NCI-H524 treated with DMSO at 0.1 percent for 48 hours (cell line): ENCODE results near the gene AK2.

Source experiments
- DNase-seq: peaks from one replicate; lab custom pipeline; 2025; lab: John Stamatoyannopoulos, UW

Gene AK2

GRCh38 chr1:32972814-32973428, 63.8 kb downstream of the AK2 start:
- DNase-seq, result peak; percentile 65

- DNase-seq, result no peak
Measured at GRCh38 chr1:32971576-32971975, 65.1 kb downstream of the AK2 start.

GRCh38 chr1:32971156-32971555, 65.5 kb downstream of the AK2 start:
- DNase-seq, result no peak

- DNase-seq, result no peak
Measured at GRCh38 chr1:32969566-32969965, 67.1 kb downstream of the AK2 start.

- DNase-seq, result no peak
Measured at GRCh38 chr1:32967888-32968568, 68.7 kb downstream of the AK2 start.

GRCh38 chr1:32966900-32967299, 69.8 kb downstream of the AK2 start:
- DNase-seq, result no peak

- DNase-seq, result no peak
Measured at GRCh38 chr1:32965251-32965747, 71.4 kb downstream of the AK2 start.

GRCh38 chr1:32964461-32965250, 72.0 kb downstream of the AK2 start, which contains the start of gene RNF19B:
Gene RNF19B (minus strand): TSS chr1:32964809. CDS start chr1:32964685, 124 bp downstream.
- peak; percentile 58 for DNase-seq

GRCh38 chr1:32963746-32964460, 72.8 kb downstream of the AK2 start:
- DNase-seq, result no peak

- DNase-seq, result no peak
Measured at GRCh38 chr1:32962248-32962896, 74.3 kb downstream of the AK2 start.

GRCh38 chr1:32960819-32961355, 75.8 kb downstream of the AK2 start:
- DNase-seq, result no peak

GRCh38 chr1:32960342-32960741, 76.3 kb downstream of the AK2 start:
- DNase-seq, result no peak

- DNase-seq, result no peak
Measured at GRCh38 chr1:32958827-32959226, 77.9 kb downstream of the AK2 start.
